Dedifferentiated amniotic fluid mesenchymal stem cell (primary cell): ENCODE results near the gene PPP3CA.

Source experiments
- DNase-seq: peaks from one replicate; pipeline ENCODE4 v3.0.0-alpha.2; 2016; ENCODE audit errors: extremely low spot score

PPP3CA gene

GRCh38 chr4:101347267-101347556 is at the start of gene PPP3CA:
PPP3CA (minus strand) TSS chr4:101347526.
- DNase-seq, result no peak

- DNase-seq, result peak; percentile 58
These were observed 45.9 kb upstream of the PPP3CA start for GRCh38 chr4:101393256-101393655.

- DNase-seq, result no peak
These were observed 23.4 kb upstream of the PPP3CA start for GRCh38 chr4:101370663-101371210.

GRCh38 chr4:101367201-101367600 is 19.9 kb upstream of the PPP3CA start:
- DNase-seq, result peak; percentile 72

GRCh38 chr4:101366331-101366730 is 19.0 kb upstream of the PPP3CA start:
- DNase-seq, result peak; percentile 37

GRCh38 chr4:101357751-101358150 is 10.4 kb upstream of the PPP3CA start:
- DNase-seq, result no peak

- DNase-seq, result peak; percentile 48
These were observed 9.6 kb upstream of the PPP3CA start for GRCh38 chr4:101356928-101357327.

GRCh38 chr4:101355767-101356702 is 8.7 kb upstream of the PPP3CA start:
- peak; percentile 51 for DNase-seq

GRCh38 chr4:101355246-101355645 is 7.9 kb upstream of the PPP3CA start:
- DNase-seq, result no peak

- no peak for DNase-seq
These were observed 2.4 kb upstream of the PPP3CA start for GRCh38 chr4:101349801-101350064.

GRCh38 chr4:101348995-101349800 is 1.9 kb upstream of the PPP3CA start:
- no peak for DNase-seq

GRCh38 chr4:101348367-101348827 is 1.1 kb upstream of the PPP3CA start:
- DNase-seq, result no peak

- DNase-seq, result peak; percentile 97
These were observed 436 bp upstream of the PPP3CA start for GRCh38 chr4:101347557-101348366.

- peak; percentile 50 for DNase-seq
These were observed 717 bp downstream of the PPP3CA start for GRCh38 chr4:101346351-101347266.

GRCh38 chr4:101345596-101346350 is 1.6 kb downstream of the PPP3CA start:
- DNase-seq, result peak; percentile 43

GRCh38 chr4:101345271-101345595 is 2.1 kb downstream of the PPP3CA start:
- peak; percentile 36 for DNase-seq

- no peak for DNase-seq
These were observed 8.0 kb downstream of the PPP3CA start for GRCh38 chr4:101339332-101339731.

GRCh38 chr4:101337688-101338087 is 9.6 kb downstream of the PPP3CA start:
- DNase-seq, result no peak

GRCh38 chr4:101334963-101335572 is 12.3 kb downstream of the PPP3CA start:
- no peak for DNase-seq

GRCh38 chr4:101332424-101332823 is 14.9 kb downstream of the PPP3CA start:
- no peak for DNase-seq
